ENCODE data around the gene MAGT1.

DNA sequence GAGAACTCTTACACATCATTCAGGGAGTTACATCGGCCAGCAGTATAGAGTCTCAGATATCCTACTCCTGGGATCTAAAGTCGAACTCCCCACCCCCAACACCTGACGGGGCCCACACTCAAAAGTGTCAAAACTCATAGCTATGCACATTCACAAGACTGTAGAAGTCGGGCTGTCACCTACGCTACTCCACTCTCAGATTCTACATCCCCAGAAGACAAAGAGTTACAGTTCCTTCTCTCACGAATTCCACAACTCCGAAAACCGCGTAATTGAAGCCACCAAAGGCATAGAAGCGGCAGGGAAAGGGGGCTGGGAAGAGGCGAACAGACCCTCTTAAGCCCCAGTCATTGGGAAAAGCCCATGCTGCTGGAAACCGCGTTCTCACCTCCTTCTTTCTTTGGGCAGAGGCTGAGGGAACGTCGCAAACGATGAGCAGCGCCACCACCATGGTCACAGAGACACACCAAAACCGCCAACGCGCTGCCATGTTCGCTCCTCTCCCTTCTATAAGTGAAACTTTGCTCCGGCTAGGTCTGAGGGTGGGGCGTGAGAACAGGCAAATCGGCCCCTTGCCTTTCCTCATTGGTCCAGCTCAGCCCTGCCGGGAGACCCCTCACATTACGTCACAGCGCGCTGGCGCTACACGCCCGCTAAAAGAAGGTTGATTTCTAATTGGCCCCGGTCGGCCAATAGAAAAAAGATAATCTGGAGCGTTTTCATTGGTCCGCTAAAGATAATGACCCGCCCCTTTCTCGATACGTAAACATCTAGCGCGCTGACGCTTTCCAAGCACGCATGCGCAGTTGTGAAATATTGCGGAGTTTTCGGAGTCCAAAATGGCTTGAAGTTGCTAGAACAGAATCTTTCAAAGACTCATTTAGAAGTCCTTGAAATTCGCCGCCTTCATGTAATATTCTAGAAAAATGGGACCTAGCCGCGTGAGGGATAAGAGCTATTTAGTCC lies at the start of gene MAGT1:
- TF ChIP-seq, protein P1, sequence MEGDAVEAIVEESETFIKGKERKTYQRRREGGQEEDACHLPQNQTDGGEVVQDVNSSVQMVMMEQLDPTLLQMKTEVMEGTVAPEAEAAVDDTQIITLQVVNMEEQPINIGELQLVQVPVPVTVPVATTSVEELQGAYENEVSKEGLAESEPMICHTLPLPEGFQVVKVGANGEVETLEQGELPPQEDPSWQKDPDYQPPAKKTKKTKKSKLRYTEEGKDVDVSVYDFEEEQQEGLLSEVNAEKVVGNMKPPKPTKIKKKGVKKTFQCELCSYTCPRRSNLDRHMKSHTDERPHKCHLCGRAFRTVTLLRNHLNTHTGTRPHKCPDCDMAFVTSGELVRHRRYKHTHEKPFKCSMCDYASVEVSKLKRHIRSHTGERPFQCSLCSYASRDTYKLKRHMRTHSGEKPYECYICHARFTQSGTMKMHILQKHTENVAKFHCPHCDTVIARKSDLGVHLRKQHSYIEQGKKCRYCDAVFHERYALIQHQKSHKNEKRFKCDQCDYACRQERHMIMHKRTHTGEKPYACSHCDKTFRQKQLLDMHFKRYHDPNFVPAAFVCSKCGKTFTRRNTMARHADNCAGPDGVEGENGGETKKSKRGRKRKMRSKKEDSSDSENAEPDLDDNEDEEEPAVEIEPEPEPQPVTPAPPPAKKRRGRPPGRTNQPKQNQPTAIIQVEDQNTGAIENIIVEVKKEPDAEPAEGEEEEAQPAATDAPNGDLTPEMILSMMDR (IDR thresholded peaks at IDR 0.05) = no peak
- TF ChIP-seq POLR2A (IDR thresholded peaks at IDR 0.05) = peak; percentile 62 to 76
